GM12878 (cell line): ENCODE data around the gene TNFAIP3. TPM values are rescaled to one million over a fixed set of nuclear protein-coding genes. Genes with fewer than 3 reads are reported as not detected.

Experiments
- ATAC-seq: fragments of 200-7000 bp; cut with Tn5 transposase; 3 replicates; pipeline ENCODE4 v1.9.1; 2020; ENCODE audit warnings: mild to moderate bottlenecking, moderate library complexity
- BruUV-seq: library from RNA; stranded (reverse); fragments of 400-500 nt; replicated peaks from 2 replicates; lab custom pipeline; 2021; lab: Mats Ljungman, UMichigan
- CTCF ChIA-PET: fragments of 300-600 bp; sonication (Branson Sonifier 250); formaldehyde crosslinking; extraction: SDS; loops from one replicate; lab custom pipeline; 2021; ENCODE audit warnings: inconsistent platforms; lab: Yijun Ruan, JAX
- POLR2A ChIA-PET: fragments of 350-600 bp; formaldehyde crosslinking; extraction: SDS; loops from one replicate; lab custom pipeline; 2021; ENCODE audit warnings: inconsistent platforms; lab: Charles Lee
- RAD21 ChIA-PET: fragments of 300-600 bp; sonication (Branson Sonifier 250); formaldehyde crosslinking; loops from one replicate; lab custom pipeline; 2023; ENCODE audit warnings: antibody characterized with exemption; ENCODE audit not compliant: unreplicated experiment; lab: Charles Lee
- SMC1A ChIA-PET: fragments of 300-600 bp; sonication (Branson Sonifier 250); formaldehyde crosslinking; loops from one replicate; lab custom pipeline; 2023; ENCODE audit not compliant: unreplicated experiment, uncharacterized antibody; lab: Charles Lee
- DNase-seq: peaks from one replicate; pipeline ENCODE4 v3.0.0-alpha.2; 2011; ENCODE audit warnings: low read depth, low spot score
- FAIRE-seq: peaks from 3 replicates; lab custom pipeline; 2011; peaks lifted over from hg19 to GRCh38; lab: Jason Lieb, UNC
- H2AFZ ChIP-seq: 2 replicates; pipeline ENCODE4 v1.6.0; 2011; ENCODE audit warnings: low read depth, low read length, control low read depth; ENCODE audit not compliant: control insufficient read depth
- H3K27ac ChIP-seq: 2 replicates; pipeline ENCODE4 v1.5.1; 2011; ENCODE audit warnings: control low read depth; ENCODE audit not compliant: control insufficient read depth, insufficient read depth
- H3K27me3 ChIP-seq, 2 experiments: replicated peaks in 1 of 2; 2 replicates each; pipeline versions ENCODE4 v1.6.0 to v1.6.1; 2011; ENCODE audit warnings: low read length in 1 of 2; ENCODE audit not compliant: control insufficient read depth in 2 of 2, insufficient read depth in 2 of 2
- H3K36me3 ChIP-seq, 2 experiments: 2 replicates each; pipeline ENCODE4 v1.5.1; 2011; ENCODE audit warnings: low read length in 1 of 2; ENCODE audit not compliant: control insufficient read depth in 2 of 2, insufficient read depth in 2 of 2
- H3K4me1 ChIP-seq: 2 replicates; pipeline ENCODE4 v1.6.1; 2011; ENCODE audit warnings: mild to moderate bottlenecking, low read length, moderate library complexity, mixed read lengths; ENCODE audit not compliant: control insufficient read depth, insufficient read depth
- H3K4me2 ChIP-seq: 2 replicates; pipeline ENCODE4 v1.6.0; 2011; ENCODE audit warnings: control low read depth; ENCODE audit not compliant: control insufficient read depth, insufficient read depth
- H3K4me3 ChIP-seq: fragments of 200-600 bp; sonication (generic); 2 replicates; pipeline ENCODE4 v1.5.1; 2016
- H3K79me2 ChIP-seq: 2 replicates; pipeline ENCODE4 v1.6.0; 2011; ENCODE audit warnings: low read length; ENCODE audit not compliant: control insufficient read depth, insufficient read depth
- H3K9ac ChIP-seq: 2 replicates; pipeline ENCODE4 v1.8.0; 2011; ENCODE audit warnings: low read length, control low read depth, mixed read lengths; ENCODE audit not compliant: control insufficient read depth, insufficient read depth
- H3K9me3 ChIP-seq: replicated peaks from 3 replicates; pipeline ENCODE4 v1.5.1; 2011; ENCODE audit warnings: mild to moderate bottlenecking, low read length; ENCODE audit not compliant: control insufficient read depth, insufficient read depth
- H4K20me1 ChIP-seq: 2 replicates; pipeline ENCODE4 v1.6.0; 2011; ENCODE audit not compliant: control insufficient read depth, insufficient read depth
- BACH1 ChIP-seq: fragments of 450-650 bp; IDR thresholded peaks from 2 replicates; pipeline ENCODE4 v1.6.1; 2017; ENCODE audit warnings: mild to moderate bottlenecking, borderline replicate concordance
- CREB1 ChIP-seq: IDR thresholded peaks from 2 replicates; pipeline ENCODE4 v1.6.1; 2012; ENCODE audit warnings: low read depth, mild to moderate bottlenecking, inconsistent platforms
- EED ChIP-seq: sonication (generic); IDR thresholded peaks from 2 replicates; pipeline ENCODE4 v1.6.1; 2016; ENCODE audit warnings: antibody characterized with exemption, low read depth
- NFXL1 ChIP-seq: fragments of 450-650 bp; IDR thresholded peaks from 2 replicates; pipeline ENCODE4 v1.6.1; 2017; ENCODE audit warnings: antibody characterized with exemption, mild to moderate bottlenecking, borderline replicate concordance
- PBX3 ChIP-seq: IDR thresholded peaks from 2 replicates; pipeline ENCODE4 v1.6.1; 2011; ENCODE audit warnings: mild to moderate bottlenecking, low read depth, low read length, moderate library complexity; ENCODE audit not compliant: insufficient replicate concordance
- PKNOX1 ChIP-seq: fragments of 450-650 bp; IDR thresholded peaks from 2 replicates; pipeline ENCODE4 v1.6.1; 2016; ENCODE audit warnings: mild to moderate bottlenecking
- POLR2A ChIP-seq: IDR thresholded peaks from 2 replicates; pipeline ENCODE4 v1.6.1; 2011; ENCODE audit warnings: low read depth, mild to moderate bottlenecking, low read length
- RELB ChIP-seq: fragments of 450-650 bp; IDR thresholded peaks from 2 replicates; pipeline ENCODE4 v1.6.1; 2017; ENCODE audit warnings: low read depth, mild to moderate bottlenecking, moderate library complexity
- SMAD5 ChIP-seq: IDR thresholded peaks from 2 replicates; pipeline ENCODE4 v1.6.1; 2016; ENCODE audit warnings: antibody characterized with exemption, low read depth
- TAF1 ChIP-seq: IDR thresholded peaks from 2 replicates; pipeline ENCODE4 v1.6.1; 2011; ENCODE audit warnings: mild to moderate bottlenecking, low read depth, low read length, borderline replicate concordance
- TCF3 ChIP-seq: IDR thresholded peaks from 2 replicates; pipeline ENCODE4 v1.6.1; 2012; ENCODE audit warnings: low read depth, mild to moderate bottlenecking, low read length, borderline replicate concordance; ENCODE audit not compliant: insufficient read depth
- WRNIP1 ChIP-seq: IDR thresholded peaks from 2 replicates; pipeline ENCODE4 v1.6.1; 2011; ENCODE audit warnings: low read depth, low read length, improper control_type of control experiment, borderline replicate concordance
- YY1 ChIP-seq: IDR thresholded peaks from 2 replicates; pipeline ENCODE4 v1.6.1; 2011; ENCODE audit warnings: low read depth, mild to moderate bottlenecking, low read length
- ZBTB33 ChIP-seq: fragments of 450-650 bp; IDR thresholded peaks from 2 replicates; pipeline ENCODE4 v1.6.1; 2017; ENCODE audit warnings: mild to moderate bottlenecking
- ZNF207 ChIP-seq: fragments of 450-650 bp; IDR thresholded peaks from 2 replicates; pipeline ENCODE4 v1.6.1; 2014; ENCODE audit warnings: antibody characterized with exemption, mild to moderate bottlenecking, borderline replicate concordance
- ZNF384 ChIP-seq: IDR thresholded peaks from 2 replicates; pipeline ENCODE4 v1.6.1; 2012; ENCODE audit warnings: low read depth, mild to moderate bottlenecking, low read length, improper control_type of control experiment, borderline replicate concordance
- whole genome bisulfite sequencing: methylation state at CpG from one replicate; pipeline ENCODE4 v1.1.6; 2016; ENCODE audit warnings: low lambda C conversion rate; ENCODE audit not compliant: insufficient replicate concordance, insufficient coverage; ENCODE audit errors: missing lambda C conversion rate; 5-methylcytosine and 5-hydroxymethylcytosine counted together
- in situ Hi-C: fragments of 300-500 bp; cut with MboI; formaldehyde crosslinking; loops from 9 replicates; pipeline ENCODE4 v1.14.3; 2018; ENCODE audit warnings: mixed read lengths
- intact Hi-C: fragments of 100-400 bp; cut with micrococcal nuclease; formaldehyde crosslinking; loops from one replicate; pipeline ENCODE4 v1.14.2; 2022; ENCODE audit not compliant: unreplicated experiment
- polyA plus RNA-seq, 11 experiments: library from polyadenylated mRNA; depleted of rRNA in 4 of 11; unstranded in 6 of 11; stranded (reverse) in 5 of 11; fragments of >200 nt; fragmentation: Nextera tagmentation in 4 of 11; fragmentation: Illumina TruSeq in 1 of 11; extraction: Ambion mirVana in 4 of 11; extraction: Trizol in 1 of 11; gene quantifications; 1 replicate in 1 of 11; 2 replicates in 10 of 11; pipeline versions ENCODE4 v1.2.1 to v1.2.3, GENCODE V29; 2011 to 2016; ENCODE audit warnings: inconsistent platforms in 2 of 11, missing spikeins in 2 of 11, low read depth in 1 of 11
- total RNA-seq, 4 experiments: library from RNA; depleted of rRNA in 3 of 4; stranded (reverse); fragments of >200 nt in 3 of 4; fragmentation: Illumina TruSeq in 1 of 4; extraction: Trizol in 1 of 4; gene quantifications; 2 replicates each; pipeline versions ENCODE4 v1.2.1 to v1.2.3, GENCODE V29; 2013 to 2021

Gene TNFAIP3
- total and polyA plus RNA-seq, 10 of the 15 experiments (the other 5 are each of a cell fraction or from before 2014, with no cell fraction given): 18.0 to 350 (median 127) TPM

- Histone ChIP-seq H4K20me1 (no peaks in the 10 kb centered on the region), H3K27me3 (no peaks in the 10 kb centered on the region), H3K4me2 (peak overlapping the region; percentile 92), H3K4me3 (peak overlapping the region; percentile 99), H2AFZ (peak overlapping the region; percentile 21; the same call in 1 of the 2 replicates), H3K9ac (peak overlapping the region; percentile 89), H3K4me1 (peaks cover 5% of the 10 kb centered on the region; the same call in 1 of the 2 replicates), H3K36me3 (peaks cover 0 to 22% of the 10 kb centered on the region in 2 experiments; a peak in 1 of 4 replicates), H3K9me3 (no peaks in the 10 kb centered on the region), H3K79me2 (peaks cover 70% of the 10 kb centered on the region), H3K27ac (peak overlapping the region; percentile 72)
- WGBS: under 1% methylated on average over 32 of the region's 32 CpGs
- ChIA-PET CTCF (interaction anchor here (0.6 to 24.0 kb wide), 26 partner anchors 10 to 208 kb away, joined by 3 to 712 read pairs (median 8); no protein-coding TSS in a partner anchor), RAD21 (interaction anchor here (1.0 to 20.6 kb wide), 33 partner anchors 9 to 209 kb away, joined by 3 to 774 read pairs (median 7); no protein-coding TSS in a partner anchor), SMC1A (interaction anchor here (0.8 to 30.6 kb wide), 23 partner anchors 13 to 209 kb away, joined by 3 to 1237 read pairs (median 4); no protein-coding TSS in a partner anchor), POLR2A (interaction anchor here (0.6 to 3.8 kb wide), 23 partner anchors 10 to 163 kb away, joined by 3 to 17 read pairs (median 4); no protein-coding TSS in a partner anchor)
- ATAC-seq (peak; percentile 11), FAIRE-seq (no peak), DNase-seq (no peak)
- intact Hi-C loops: loop anchor here (1.0 to 5.0 kb wide), 5 partner anchors 37 to 239 kb away; partner anchors contain the start of gene PERP
- in situ Hi-C loops: loop anchor here (5.0 kb wide), 3 partner anchors 66 to 161 kb away; no protein-coding TSS in a partner anchor
- BruUV-seq: no TSS peak
- TF ChIP-seq PKNOX1: peak; percentile 89
- TF ChIP-seq ZBTB33: no peak
- 0 out of 2 replicates have a peak, but pooled peaks have one; percentile 9 for TF ChIP-seq YY1
- 0 out of 2 replicates have a peak, but pooled peaks have one; percentile 73 for TF ChIP-seq WRNIP1
- peak; percentile 65 for TF ChIP-seq PBX3
- 0 out of 2 replicates have a peak, but pooled peaks have one; percentile 10 for TF ChIP-seq SMAD5
- TF ChIP-seq BACH1: 0 out of 2 replicates have a peak, but pooled peaks have one; percentile 7
- 0 out of 2 replicates have a peak, but pooled peaks have one; percentile 55 for TF ChIP-seq TCF3
- TF ChIP-seq RELB: 0 out of 2 replicates have a peak, but pooled peaks have one; percentile 14
- peak; percentile 56 for TF ChIP-seq TAF1
- no peak for TF ChIP-seq NFXL1
- TF ChIP-seq POLR2A: peak; percentile 48
- TF ChIP-seq EED: peak; percentile 47; the same call in 1 of the 2 replicates
- TF ChIP-seq ZNF207: no peak
- TF ChIP-seq ZNF384: no peak
- TF ChIP-seq CREB1: 0 out of 2 replicates have a peak, but pooled peaks have one; percentile 20
These were observed 838 bp downstream of the TNFAIP3 start for GRCh38 chr6:137867685-137868509.
